NCI-H2171 (cell line): ENCODE data around the gene ASCL2.
A peak's percentile ranks its signal among the peaks of the same experiment; 100 is the strongest.

Experiments
- DNase-seq: peaks from one replicate; lab custom pipeline; 2025; lab: John Stamatoyannopoulos, UW

Gene ASCL2

GRCh38 chr11:2308713-2309112 is 38.3 kb upstream of the ASCL2 start:
- no peak for DNase-seq

GRCh38 chr11:2307501-2308331 is 37.3 kb upstream of the ASCL2 start:
- no peak for DNase-seq

DNA sequence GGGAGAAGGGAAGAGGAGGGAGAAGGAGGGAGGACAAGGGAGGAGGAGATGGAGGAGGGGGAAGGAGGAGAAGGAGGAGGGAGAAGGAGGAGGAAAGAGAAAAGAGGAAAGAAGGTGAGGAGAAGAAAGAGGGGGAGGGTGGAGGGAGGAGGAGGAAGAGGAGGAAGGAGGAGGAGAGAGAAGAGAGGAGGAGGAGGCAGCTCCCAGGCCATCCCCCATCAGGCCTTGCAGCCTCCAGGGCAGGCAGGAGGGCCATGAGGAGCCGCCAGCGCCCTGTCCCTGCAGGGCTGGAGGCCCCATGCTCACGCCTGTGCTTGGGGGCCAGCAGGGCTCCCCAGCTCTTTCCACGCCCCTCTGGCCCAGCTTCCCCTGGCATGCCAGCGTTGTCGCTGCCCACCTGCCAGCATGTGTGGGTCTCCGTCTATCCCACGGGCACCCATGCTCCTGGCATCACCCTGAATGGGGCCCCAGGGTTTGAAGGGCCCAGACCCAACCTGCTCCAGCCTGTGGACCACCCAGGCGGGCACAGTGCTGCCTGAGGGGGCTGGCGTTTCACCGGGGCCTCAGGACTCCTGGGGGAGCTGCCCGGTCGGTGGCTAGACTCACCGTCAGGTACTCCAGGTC is 36.6 kb upstream of the ASCL2 start:
- DNase-seq: no peak

DNA sequence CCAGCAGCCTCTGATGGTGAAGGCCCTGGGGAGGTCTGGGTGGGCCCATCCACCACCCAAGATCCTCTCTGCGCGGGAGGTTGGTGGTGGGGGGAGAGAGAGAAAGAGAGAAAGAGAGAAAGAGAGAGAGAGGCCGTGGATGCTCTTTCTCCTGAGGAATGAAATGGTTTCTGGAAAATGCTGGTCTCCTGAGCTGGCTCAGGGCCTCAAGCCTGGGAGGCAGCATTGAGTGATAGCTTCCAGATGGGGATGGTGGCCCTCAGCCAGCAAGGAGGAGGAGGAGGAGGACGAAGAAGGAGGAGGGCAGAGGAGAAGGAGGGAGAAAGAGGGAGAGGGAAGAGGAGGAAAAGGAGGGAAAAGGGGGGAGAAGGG is 36.0 kb upstream of the ASCL2 start:
- DNase-seq: no peak

DNA sequence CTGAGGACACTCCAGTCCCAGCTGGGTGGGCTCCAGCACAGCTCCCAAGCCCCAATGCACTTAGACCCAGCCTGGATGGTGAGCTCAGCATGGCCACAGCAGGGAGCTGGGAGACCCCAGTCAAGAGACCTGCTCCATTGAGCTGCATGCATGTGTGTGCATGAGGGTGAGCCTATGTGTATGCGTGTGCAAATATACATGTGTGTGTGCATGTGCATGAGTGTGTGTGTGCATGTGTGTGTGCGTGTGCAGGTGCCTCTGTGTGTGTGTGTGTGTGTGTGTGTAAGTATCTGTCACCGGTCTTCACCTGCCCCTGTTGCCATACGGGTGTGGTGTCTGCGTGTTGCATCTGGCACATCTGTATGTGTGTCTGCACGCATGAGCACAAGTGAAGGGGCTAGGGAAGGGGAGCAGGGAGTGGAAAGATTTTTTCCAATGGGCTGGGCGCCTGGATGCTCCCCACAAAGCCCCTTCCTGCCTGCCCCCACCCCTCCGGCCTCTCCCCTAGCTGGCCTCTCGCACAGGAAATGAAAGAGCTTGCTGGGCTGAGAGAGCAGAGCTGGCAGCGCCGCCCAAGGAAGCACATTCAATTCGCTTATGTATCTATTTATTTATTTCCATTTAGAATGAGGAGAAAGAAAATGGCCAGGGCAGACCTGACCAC is 35.5 kb upstream of the ASCL2 start:
- DNase-seq: no peak

- peak; percentile 2 for DNase-seq
Observed at GRCh38 chr11:2305140-2305778, 34.9 kb upstream of the ASCL2 start.

- DNase-seq: no peak
Observed at GRCh38 chr11:2304506-2305139, 34.2 kb upstream of the ASCL2 start.

- DNase-seq: no peak
Observed at GRCh38 chr11:2303627-2304505, 33.5 kb upstream of the ASCL2 start.

GRCh38 chr11:2302896-2303626 is 32.7 kb upstream of the ASCL2 start:
- DNase-seq: no peak

GRCh38 chr11:2302306-2302895 is 32.0 kb upstream of the ASCL2 start:
- no peak for DNase-seq

DNA sequence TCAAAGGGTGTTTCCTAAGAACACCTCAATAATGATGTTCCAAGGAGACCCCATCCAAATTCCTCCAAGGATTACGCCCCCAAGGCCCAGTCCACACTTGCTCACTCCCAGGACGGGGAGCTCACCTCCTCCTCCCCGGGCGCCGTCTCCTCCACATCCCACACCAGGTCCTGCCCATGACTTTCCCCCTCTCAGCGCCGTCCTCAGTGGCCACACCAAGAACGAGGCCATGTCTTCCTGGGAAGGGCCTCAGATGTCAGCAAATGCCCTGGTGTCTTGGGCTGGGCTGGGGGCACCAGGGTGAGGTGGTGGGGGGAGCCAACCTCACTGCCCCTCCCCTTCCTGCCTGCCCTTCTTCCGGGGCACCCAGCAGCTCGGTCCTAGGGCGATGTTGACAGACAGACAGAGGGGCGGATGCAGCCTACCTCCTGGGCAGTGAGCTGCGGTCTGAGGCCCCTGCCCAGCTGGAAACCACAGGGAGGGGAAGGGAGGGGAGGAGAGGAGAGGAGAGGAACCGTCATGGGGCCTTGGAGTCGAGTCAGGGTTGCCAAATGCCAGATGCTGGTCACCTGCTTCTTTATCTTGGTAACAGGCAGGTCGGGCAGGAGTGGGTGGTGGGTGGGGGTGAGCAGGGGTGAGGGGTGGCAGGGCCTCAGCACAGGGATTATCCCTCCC is 31.4 kb upstream of the ASCL2 start, which contains the start of the genes C11orf21 and TSPAN32:
C11orf21 (minus strand) TSS at position 288 of the 675 bp plus-strand sequence; CDS start at position 178, 110 bp downstream.
TSPAN32 (plus strand) TSS at position 383 of the 675 bp plus-strand sequence; CDS start at position 520, 137 bp downstream.
- no peak for DNase-seq

DNA sequence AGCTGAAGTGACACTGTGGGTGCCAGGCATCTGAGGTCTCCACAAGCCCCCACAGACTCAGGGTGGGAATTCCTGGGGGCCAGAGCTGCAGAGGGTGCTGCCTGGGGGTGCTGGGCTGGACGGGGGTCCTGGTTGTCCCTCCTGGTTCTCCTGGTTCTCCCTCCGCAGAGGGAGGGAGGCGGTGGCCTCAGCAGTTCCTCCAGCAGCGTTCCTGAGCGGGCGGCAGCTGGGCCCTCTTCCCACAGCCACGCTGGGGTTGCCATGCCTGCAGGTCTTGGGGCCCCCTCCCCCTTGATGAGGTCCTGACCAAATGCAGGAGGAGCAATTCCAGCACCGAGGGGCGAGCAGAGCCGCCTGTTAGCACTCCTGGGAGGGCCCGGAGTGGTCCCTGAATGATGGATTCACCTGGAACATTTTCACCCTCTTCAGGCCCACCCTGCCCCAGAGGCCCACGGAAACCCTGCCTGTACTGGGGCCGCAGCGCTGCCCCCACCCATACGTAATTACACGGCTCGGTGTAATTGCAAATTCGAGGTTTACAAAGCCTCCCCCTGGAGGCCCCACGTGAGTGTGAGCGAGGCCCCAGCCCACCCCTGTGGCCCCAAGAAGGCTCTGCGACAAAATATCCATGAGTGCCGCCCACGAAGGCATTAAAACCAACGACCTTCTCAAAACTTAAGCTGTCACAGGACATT is 30.7 kb upstream of the ASCL2 start:
- DNase-seq: no peak

- DNase-seq: no peak
Observed at GRCh38 chr11:2300290-2300935, 30.0 kb upstream of the ASCL2 start.

GRCh38 chr11:2299773-2300172 is 29.4 kb upstream of the ASCL2 start:
- DNase-seq: no peak

DNA sequence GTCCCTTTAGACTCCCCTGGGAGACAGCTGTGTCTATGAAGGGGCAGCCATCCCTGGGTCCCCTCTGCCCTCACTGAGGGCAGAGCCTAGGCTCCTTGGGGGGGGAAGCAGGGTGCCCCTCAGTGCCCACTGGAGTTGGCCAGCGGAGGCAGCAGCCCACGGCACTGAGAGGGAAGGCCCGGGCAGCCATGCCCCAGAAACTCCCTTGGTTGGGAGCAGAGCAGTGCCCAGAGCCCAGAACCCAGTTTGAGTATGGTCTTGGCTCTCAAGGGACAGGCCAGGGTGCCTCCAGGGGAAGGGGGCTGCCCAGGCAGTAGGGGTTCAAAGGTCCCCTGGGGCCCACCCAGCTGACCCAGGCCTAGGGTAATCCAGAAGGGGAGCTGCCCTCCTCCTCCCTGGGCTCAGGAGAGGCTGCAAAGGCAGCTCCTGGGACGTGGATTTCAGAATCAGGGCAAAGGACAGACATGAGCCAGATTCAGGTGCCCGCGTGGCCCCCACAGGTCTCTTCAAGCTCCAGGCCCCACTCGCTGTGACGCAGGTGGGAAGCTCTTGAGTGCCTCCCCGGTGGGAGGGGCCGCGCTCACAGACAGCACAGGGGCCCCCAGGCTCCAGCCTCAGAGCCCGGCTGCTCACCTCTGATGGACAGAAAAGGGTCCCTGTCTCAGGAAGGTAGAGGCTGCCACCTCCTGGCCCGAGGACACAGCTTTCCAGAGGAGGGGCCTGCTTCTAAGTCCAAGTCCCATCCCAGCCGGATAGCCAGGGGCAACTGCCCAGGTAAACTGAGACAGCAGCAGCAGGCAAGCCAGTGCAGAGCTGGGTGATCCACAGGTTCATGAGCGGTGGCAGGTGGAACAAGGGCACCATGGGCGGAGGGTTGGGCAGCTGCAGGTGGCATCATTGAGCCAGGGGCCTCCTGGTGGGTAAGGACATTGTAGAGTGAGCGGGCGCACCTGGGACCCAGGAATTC is 28.7 kb upstream of the ASCL2 start:
- no peak for DNase-seq

- DNase-seq: no peak
Observed at GRCh38 chr11:2298131-2298794, 27.9 kb upstream of the ASCL2 start.
